Astrocyte (in vitro differentiated cells and primary cell): Measurements from ENCODE around the gene TMEM17.

Experiments
- EZH2 ChIP-seq: IDR thresholded peaks from 2 replicates; pipeline ENCODE4 v1.6.1; 2012; ENCODE audit warnings: mild to moderate bottlenecking, low read length, inconsistent platforms; ENCODE audit not compliant: insufficient read depth
- TF ChIP-seq, protein P1 (sequence below): IDR thresholded peaks from 2 replicates; pipeline ENCODE4 v1.5.1; 2011; ENCODE audit warnings: low read depth, mild to moderate bottlenecking, inconsistent platforms, low read length, moderate library complexity; ENCODE audit not compliant: insufficient read depth

DNA sequence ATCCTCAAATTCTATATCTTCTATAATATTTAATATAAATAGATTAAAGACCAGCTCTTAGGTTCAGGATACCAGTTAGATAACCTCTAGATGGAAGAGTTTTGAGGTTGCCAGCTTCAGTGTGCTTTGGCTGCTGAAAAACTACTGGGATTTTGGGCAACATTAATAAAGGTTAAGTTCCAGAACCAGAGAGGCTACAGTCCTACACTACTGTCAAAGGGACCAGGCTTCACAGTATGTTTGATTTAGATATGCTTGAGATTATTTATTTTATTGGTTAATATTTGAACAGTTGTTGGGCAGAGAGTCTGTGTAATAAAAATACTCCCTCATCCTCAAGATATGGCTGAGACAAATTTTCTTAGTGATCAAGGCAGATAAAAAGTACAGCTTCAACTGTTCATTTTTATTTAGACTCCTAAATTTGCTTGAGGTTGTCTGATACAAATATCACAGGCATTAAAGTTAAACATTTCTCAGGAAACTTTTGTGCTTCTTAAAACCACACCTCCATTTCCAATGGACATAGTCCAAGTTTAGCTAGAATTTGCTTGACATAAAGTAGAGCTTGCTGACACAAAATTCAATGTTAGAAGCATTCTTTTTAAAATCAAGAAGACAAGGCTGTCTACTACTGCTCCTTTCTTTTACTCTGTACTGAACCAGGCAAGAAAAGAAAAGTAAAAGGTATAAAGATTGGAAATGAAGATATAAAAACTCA is 19.7 kb upstream of the TMEM17 start:
- TF ChIP-seq, protein P1, sequence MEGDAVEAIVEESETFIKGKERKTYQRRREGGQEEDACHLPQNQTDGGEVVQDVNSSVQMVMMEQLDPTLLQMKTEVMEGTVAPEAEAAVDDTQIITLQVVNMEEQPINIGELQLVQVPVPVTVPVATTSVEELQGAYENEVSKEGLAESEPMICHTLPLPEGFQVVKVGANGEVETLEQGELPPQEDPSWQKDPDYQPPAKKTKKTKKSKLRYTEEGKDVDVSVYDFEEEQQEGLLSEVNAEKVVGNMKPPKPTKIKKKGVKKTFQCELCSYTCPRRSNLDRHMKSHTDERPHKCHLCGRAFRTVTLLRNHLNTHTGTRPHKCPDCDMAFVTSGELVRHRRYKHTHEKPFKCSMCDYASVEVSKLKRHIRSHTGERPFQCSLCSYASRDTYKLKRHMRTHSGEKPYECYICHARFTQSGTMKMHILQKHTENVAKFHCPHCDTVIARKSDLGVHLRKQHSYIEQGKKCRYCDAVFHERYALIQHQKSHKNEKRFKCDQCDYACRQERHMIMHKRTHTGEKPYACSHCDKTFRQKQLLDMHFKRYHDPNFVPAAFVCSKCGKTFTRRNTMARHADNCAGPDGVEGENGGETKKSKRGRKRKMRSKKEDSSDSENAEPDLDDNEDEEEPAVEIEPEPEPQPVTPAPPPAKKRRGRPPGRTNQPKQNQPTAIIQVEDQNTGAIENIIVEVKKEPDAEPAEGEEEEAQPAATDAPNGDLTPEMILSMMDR: no peak
- no peak for TF ChIP-seq EZH2
